NCI-H510A treated with DMSO at 0.1 percent for 48 hours (cell line): Measurements from ENCODE around the gene HSPA9.
"Not testable (repeated sequence)": the region's sequence is repeated elsewhere in the genome, so short reads cannot be mapped to it uniquely, and the experiment has no call there.

Experiments
- DNase-seq: peaks from one replicate; lab custom pipeline; 2025; lab: John Stamatoyannopoulos, UW

The HSPA9 gene

GRCh38 chr5:138529812-138530211 is 45.4 kb downstream of the HSPA9 start:
- no peak for DNase-seq

DNA sequence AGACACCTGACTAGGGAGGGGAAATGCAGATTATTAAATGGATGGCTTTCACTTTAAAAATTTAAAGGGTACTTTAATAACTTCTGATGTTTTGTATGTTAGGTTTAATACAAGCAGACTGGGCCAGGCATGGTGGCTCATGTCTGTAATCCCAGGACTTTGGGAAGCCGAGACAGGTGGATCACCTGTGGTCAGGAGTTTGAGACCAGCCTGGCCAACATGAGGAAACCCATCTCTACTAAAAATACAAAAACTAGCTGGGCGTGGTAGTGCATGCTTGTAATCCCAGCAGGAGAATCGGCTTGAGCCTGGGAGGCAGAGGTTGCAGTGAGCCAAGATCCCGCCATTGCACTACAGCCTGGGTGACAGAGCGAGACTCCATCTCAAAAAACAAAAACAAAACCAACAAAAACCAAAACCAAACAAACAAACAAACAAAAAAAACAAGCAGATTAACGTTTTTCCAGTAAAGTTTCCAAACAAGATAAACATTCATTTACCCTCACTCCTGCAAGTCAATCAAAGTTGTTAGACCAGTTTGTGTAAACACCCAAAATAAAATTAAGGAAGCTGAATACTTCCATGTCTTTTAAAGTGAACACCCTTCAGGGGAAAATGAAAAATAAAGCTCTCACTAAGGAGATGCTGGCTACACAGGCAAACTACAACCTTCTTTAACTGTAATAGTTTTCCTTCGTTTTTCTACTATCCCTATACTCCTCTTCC is 46.3 kb downstream of the HSPA9 start:
- no peak for DNase-seq

DNA sequence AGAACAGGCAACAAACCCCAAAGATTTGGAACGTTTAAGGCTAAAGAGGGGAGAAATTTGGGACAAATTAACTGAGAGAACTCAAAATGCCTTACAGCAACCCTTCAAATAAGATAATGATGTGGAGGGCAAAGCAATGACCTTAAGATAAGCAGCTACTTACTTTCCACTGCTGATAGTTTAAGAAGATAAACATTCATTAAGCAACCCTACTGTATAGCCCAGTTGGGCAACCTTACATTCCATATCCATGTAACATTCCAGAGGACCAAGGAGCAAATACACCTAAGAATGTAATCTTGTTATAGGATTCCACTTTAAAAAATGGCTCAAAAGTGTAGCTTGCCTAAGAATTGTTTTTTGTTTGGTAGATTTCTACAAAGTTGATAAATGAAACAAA is 47.0 kb downstream of the HSPA9 start:
- no peak for DNase-seq

GRCh38 chr5:138527170-138527569 is 48.0 kb downstream of the HSPA9 start:
- DNase-seq, result no peak

DNA sequence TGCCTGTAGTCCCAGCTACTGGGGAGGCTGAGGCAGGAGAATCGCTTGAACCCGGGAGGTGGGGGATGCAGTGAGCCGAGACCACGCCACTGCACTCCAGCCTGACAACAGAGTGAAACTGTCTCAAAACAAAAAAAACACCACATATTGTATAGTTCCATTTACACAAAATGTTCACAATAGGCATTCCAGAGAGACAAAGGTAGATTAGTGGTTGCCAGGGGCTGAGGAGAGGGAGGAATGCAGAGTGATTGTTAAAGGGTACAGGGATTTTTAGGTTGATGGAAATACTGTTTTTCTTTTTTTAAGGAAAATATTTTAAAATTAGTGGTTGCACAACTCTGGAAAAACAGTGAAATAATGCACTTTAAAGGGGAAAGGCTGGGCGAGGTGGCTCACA is 51.8 kb downstream of the HSPA9 start:
- DNase-seq, result no peak

GRCh38 chr5:138520971-138521370 is 54.2 kb downstream of the HSPA9 start:
- no peak for DNase-seq

GRCh38 chr5:138517437-138517836 is 57.8 kb downstream of the HSPA9 start:
- no peak for DNase-seq

GRCh38 chr5:138515556-138516245 is 59.5 kb downstream of the HSPA9 start:
- no peak for DNase-seq

GRCh38 chr5:138514021-138514420 is 61.2 kb downstream of the HSPA9 start:
- DNase-seq, result no peak

DNA sequence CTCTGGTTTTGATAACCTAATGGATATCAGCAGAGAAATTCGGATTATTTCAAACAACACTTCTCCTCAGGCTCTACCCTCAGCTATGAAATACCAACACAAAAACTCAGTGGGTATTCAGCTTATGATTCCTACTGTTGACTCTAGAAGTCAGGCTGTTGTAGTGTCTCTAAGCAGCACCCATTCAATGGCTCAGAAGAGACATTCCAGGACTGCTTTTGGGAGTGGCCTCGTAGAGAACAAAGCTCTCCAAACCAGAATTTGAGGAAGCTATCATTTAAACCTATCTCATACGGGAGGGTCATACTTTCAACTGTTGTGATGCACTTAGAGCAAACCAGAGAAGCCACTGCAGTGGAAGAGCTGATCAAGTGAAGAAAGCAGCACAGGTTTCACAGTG is 66.2 kb downstream of the HSPA9 start:
- no peak for DNase-seq

DNA sequence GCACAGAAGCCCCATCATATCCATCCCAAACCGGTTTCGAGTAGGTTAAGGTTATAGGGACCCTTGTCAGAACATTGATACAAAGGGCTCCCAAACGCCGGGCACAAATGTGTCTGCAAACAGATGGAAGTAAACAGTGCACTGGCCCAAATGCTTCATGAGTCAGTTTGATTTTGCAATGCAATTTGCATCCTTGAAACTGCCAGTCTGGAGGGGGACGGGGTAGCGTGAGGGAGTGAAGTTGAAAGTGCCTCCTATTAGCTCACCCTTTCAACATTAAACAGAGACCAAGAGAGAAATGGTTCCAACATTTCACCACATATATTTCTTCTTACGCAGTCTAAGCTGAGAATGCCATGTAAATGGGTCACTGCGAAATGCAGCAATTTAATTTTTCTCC is 67.7 kb downstream of the HSPA9 start:
- not testable (repeated sequence) for DNase-seq

GRCh38 chr5:138506370-138507306 is 68.6 kb downstream of the HSPA9 start:
- DNase-seq, result no peak

- no peak for DNase-seq
Observed at GRCh38 chr5:138504799-138505198, 70.4 kb downstream of the HSPA9 start.
